Panc1 (cell line): ENCODE results near the gene KLHL11.

ENCODE experiments used
- CTCF ChIP-seq: fragments of 450-650 bp; IDR thresholded peaks from 2 replicates; pipeline ENCODE4 v1.5.1; 2017; ENCODE audit warnings: mild to moderate bottlenecking
- POLR2AphosphoS5 ChIP-seq: IDR thresholded peaks from 2 replicates; pipeline ENCODE4 v1.6.1; 2012; ENCODE audit warnings: mild to moderate bottlenecking, low read depth, low read length, moderate library complexity
- REST ChIP-seq, 2 experiments: IDR thresholded peaks; 2 replicates each; pipeline ENCODE4 v1.6.1; 2011 to 2012; ENCODE audit warnings: low read depth in 2 of 2, control low read depth in 1 of 2, low read length in 1 of 2, mild to moderate bottlenecking in 1 of 2, moderate library complexity in 1 of 2; ENCODE audit not compliant: insufficient read depth in 1 of 2

- no peak for TF ChIP-seq CTCF
- TF ChIP-seq POLR2AphosphoS5, result no peak
- TF ChIP-seq REST (IDR thresholded peaks at IDR 0.05; ENCODE audit: insufficient read depth in 1 of 2, low read depth in 2 of 2, low read length in 1 of 2), result no peak
These were observed 29.6 kb upstream of the KLHL11 start for GRCh38 chr17:41894791-41895331.
